ENCODE measurements around the gene CA6. TPM values are rescaled to one million over a fixed set of nuclear protein-coding genes. Genes with fewer than 3 reads are reported as not detected.
A peak's percentile ranks its signal among the peaks of the same experiment; 100 is the strongest.
"Not testable (repeated sequence)": the region's sequence is repeated elsewhere in the genome, so short reads cannot be mapped to it uniquely, and the experiment has no call there.

CA6 gene
- total RNA-seq, 1 donor from 2014 or later, result 0.37 TPM

- intact Hi-C loops (cut with micrococcal nuclease), result no loop called here
- Mint-ChIP-seq H3K4me3 (ENCODE audit: low read depth) (no peak overlapping the region), H3K9me3 (peaks cover 5% of the 10 kb centered on the region), H3K4me1 (ENCODE audit: low read depth) (peaks cover 23% of the 10 kb centered on the region), H3K27ac (no peak overlapping the region), H3K27me3 (ENCODE audit: low read depth) (no peaks in the 10 kb centered on the region), H3K36me3 (ENCODE audit: low read depth) (no peaks in the 10 kb centered on the region)
- DNase-seq (ENCODE audit: low spot score), result no peak
Measured at GRCh38 chr1:8984203-8984602, 38.5 kb downstream of the CA6 start.

DNA sequence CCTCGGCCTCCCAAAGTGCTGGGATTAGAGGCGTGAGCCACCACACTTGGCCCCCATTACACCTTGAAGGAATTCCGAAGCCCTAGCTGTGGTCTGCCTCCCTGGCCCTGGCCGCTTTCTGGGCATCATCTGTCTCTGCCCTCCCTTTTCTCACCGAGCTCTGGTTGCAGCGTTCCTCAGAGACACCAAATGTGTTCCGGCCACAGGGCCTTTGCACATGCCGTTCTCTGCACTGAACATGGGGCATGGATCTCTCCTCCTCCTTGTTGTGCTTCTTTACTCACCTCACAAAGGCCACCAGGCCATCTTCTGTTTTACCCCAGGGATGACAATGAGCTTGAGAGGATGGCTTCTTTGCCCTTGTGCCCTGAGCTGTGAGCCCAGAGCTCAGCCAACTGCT is 39.3 kb downstream of the CA6 start:
- Mint-ChIP-seq H3K4me1 (ENCODE audit: low read depth) (peaks cover 29% of the 10 kb centered on the region), H3K27ac (no peak overlapping the region), H3K36me3 (ENCODE audit: low read depth) (no peaks in the 10 kb centered on the region), H3K4me3 (ENCODE audit: low read depth) (no peak overlapping the region), H3K9me3 (peaks cover 5% of the 10 kb centered on the region), H3K27me3 (ENCODE audit: low read depth) (no peaks in the 10 kb centered on the region)
- DNase-seq (ENCODE audit: low spot score), result no peak
- intact Hi-C loops (cut with micrococcal nuclease), result loop anchor here (5.0 kb wide), 1 partner anchor 38 kb away; the partner anchor contains the start of gene CA6

GRCh38 chr1:8985915-8986813 is 40.5 kb downstream of the CA6 start:
- intact Hi-C loops (cut with micrococcal nuclease), result loop anchor here (5.0 kb wide), 1 partner anchor 39 kb away; the partner anchor contains the start of gene CA6
- Mint-ChIP-seq H3K4me1 (ENCODE audit: low read depth) (peaks cover 28% of the 10 kb centered on the region), H3K9me3 (no peaks in the 10 kb centered on the region), H3K27me3 (ENCODE audit: low read depth) (no peaks in the 10 kb centered on the region), H3K4me3 (ENCODE audit: low read depth) (peak overlapping the region; percentile 24), H3K36me3 (ENCODE audit: low read depth) (no peaks in the 10 kb centered on the region), H3K27ac (peak overlapping the region; percentile 71)
- no peak for DNase-seq (ENCODE audit: low spot score)

- Mint-ChIP-seq H3K27ac (peak overlapping the region; percentile 71), H3K4me3 (ENCODE audit: low read depth) (peak overlapping the region; percentile 24), H3K27me3 (ENCODE audit: low read depth) (no peaks in the 10 kb centered on the region), H3K36me3 (ENCODE audit: low read depth) (no peaks in the 10 kb centered on the region), H3K9me3 (no peaks in the 10 kb centered on the region), H3K4me1 (ENCODE audit: low read depth) (peaks cover 28% of the 10 kb centered on the region)
- DNase-seq (ENCODE audit: low spot score), result no peak
- intact Hi-C loops (cut with micrococcal nuclease), result loop anchor here (5.0 kb wide), 1 partner anchor 40 kb away; the partner anchor contains the start of gene CA6
Measured at GRCh38 chr1:8986814-8987190, 41.1 kb downstream of the CA6 start.

- H3K4me1 Mint-ChIP-seq (ENCODE audit: low read depth), result peaks cover 28% of the 10 kb centered on the region
- DNase-seq (ENCODE audit: low spot score), result peak; percentile 51
- no peak overlapping the region for H3K4me3 Mint-ChIP-seq (ENCODE audit: low read depth)
- no peaks in the 10 kb centered on the region for H3K36me3 Mint-ChIP-seq (ENCODE audit: low read depth)
- peaks cover 3% of the 10 kb centered on the region for H3K9me3 Mint-ChIP-seq
- intact Hi-C loops (cut with micrococcal nuclease), result loop anchor here (1.0 to 5.0 kb wide), 4 partner anchors 17 to 70 kb away; partner anchors contain the start of gene CA6
- H3K27me3 Mint-ChIP-seq (ENCODE audit: low read depth), result no peaks in the 10 kb centered on the region
- peak overlapping the region; percentile 54 for H3K27ac Mint-ChIP-seq
Measured at GRCh38 chr1:8987881-8988617, 42.4 kb downstream of the CA6 start.

- no peaks in the 10 kb centered on the region for H3K36me3 Mint-ChIP-seq (ENCODE audit: low read depth)
- intact Hi-C loops (cut with micrococcal nuclease), result loop anchor here (1.0 to 5.0 kb wide), 4 partner anchors 18 to 70 kb away; partner anchors contain the start of gene CA6
- DNase-seq (ENCODE audit: low spot score), result no peak
- peaks cover 27% of the 10 kb centered on the region for H3K4me1 Mint-ChIP-seq (ENCODE audit: low read depth)
- H3K27me3 Mint-ChIP-seq (ENCODE audit: low read depth), result no peaks in the 10 kb centered on the region
- no peak overlapping the region for H3K27ac Mint-ChIP-seq
- H3K9me3 Mint-ChIP-seq, result peaks cover 5% of the 10 kb centered on the region
- no peak overlapping the region for H3K4me3 Mint-ChIP-seq (ENCODE audit: low read depth)
Measured at GRCh38 chr1:8988618-8988967, 42.9 kb downstream of the CA6 start.

- intact Hi-C loops (cut with micrococcal nuclease), result loop anchor here (2.0 to 5.0 kb wide), 3 partner anchors 18 to 42 kb away; partner anchors contain the start of gene CA6
- H3K36me3 Mint-ChIP-seq (ENCODE audit: low read depth), result no peaks in the 10 kb centered on the region
- DNase-seq (ENCODE audit: low spot score), result no peak
- H3K4me1 Mint-ChIP-seq (ENCODE audit: low read depth), result peaks cover 24% of the 10 kb centered on the region
- peaks cover 5% of the 10 kb centered on the region for H3K9me3 Mint-ChIP-seq
- H3K27ac Mint-ChIP-seq, result no peak overlapping the region
- H3K27me3 Mint-ChIP-seq (ENCODE audit: low read depth), result no peaks in the 10 kb centered on the region
- no peak overlapping the region for H3K4me3 Mint-ChIP-seq (ENCODE audit: low read depth)
Measured at GRCh38 chr1:8989061-8989460, 43.4 kb downstream of the CA6 start.

- Mint-ChIP-seq H3K36me3 (ENCODE audit: low read depth) (no peaks in the 10 kb centered on the region), H3K27me3 (ENCODE audit: low read depth) (no peaks in the 10 kb centered on the region), H3K4me1 (ENCODE audit: low read depth) (peaks cover 21% of the 10 kb centered on the region), H3K27ac (no peak overlapping the region), H3K4me3 (ENCODE audit: low read depth) (no peak overlapping the region), H3K9me3 (peaks cover 5% of the 10 kb centered on the region)
- intact Hi-C loops (cut with micrococcal nuclease), result loop anchor here (2.0 to 5.0 kb wide), 3 partner anchors 19 to 43 kb away; partner anchors contain the start of gene CA6
- no peak for DNase-seq (ENCODE audit: low spot score)
Measured at GRCh38 chr1:8989821-8990220, 44.2 kb downstream of the CA6 start.

- intact Hi-C loops (cut with micrococcal nuclease), result no loop called here
- no peaks in the 10 kb centered on the region for H3K36me3 Mint-ChIP-seq (ENCODE audit: low read depth)
Measured at GRCh38 chr1:8992936-8993687, 47.4 kb downstream of the CA6 start.

DNA sequence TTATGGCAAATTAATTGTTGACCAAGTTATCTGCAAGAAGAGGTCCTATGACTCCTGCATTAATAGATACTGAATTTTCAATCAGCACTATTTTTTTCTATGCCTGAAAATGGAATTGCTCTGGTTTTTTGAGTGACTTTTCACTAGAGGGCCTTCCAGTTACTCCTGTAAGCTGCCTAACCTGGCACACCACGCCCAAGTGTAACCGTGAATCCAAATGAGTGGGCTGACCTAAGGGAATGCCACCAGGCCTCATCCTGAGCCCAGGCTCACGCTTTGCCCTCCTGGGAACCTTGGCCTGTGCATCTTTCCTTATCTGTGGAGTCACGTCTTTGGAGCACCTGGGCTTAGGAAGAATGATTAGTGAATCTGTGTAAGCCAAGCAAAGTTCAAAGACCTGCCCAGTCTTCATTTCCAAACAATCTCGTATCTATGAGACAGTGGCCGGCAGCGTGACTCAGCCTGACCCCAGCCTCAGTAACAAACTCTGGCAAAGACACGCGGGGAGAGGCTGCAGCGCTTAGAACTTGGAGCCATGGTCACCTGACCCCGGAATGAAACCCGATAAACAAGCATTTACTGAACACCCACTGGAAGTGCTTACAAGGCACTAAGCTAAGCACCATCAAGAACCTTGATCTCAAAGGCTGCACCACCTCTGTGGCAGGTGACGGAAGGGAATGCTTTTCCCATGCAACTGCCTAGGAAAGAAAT is 48.5 kb downstream of the CA6 start:
- H3K27me3 Mint-ChIP-seq (ENCODE audit: low read depth); DNase-seq (ENCODE audit: low spot score); intact Hi-C loops (cut with micrococcal nuclease); H3K9me3 Mint-ChIP-seq; H3K4me1 Mint-ChIP-seq (ENCODE audit: low read depth); H3K4me3 Mint-ChIP-seq (ENCODE audit: low read depth); H3K27ac Mint-ChIP-seq; H3K36me3 Mint-ChIP-seq (ENCODE audit: low read depth): not testable (repeated sequence)

More at GRCh38 chr1:8992936-8993687, 47.4 kb downstream of the CA6 start:
- H3K27ac Mint-ChIP-seq, result no peak overlapping the region
- peaks cover 5% of the 10 kb centered on the region for H3K9me3 Mint-ChIP-seq
- peaks cover 10% of the 10 kb centered on the region for H3K4me1 Mint-ChIP-seq (ENCODE audit: low read depth)
- H3K4me3 Mint-ChIP-seq (ENCODE audit: low read depth), result no peak overlapping the region
- DNase-seq (ENCODE audit: low spot score), result no peak
- peaks cover 2% of the 10 kb centered on the region for H3K27me3 Mint-ChIP-seq (ENCODE audit: low read depth)

DNA sequence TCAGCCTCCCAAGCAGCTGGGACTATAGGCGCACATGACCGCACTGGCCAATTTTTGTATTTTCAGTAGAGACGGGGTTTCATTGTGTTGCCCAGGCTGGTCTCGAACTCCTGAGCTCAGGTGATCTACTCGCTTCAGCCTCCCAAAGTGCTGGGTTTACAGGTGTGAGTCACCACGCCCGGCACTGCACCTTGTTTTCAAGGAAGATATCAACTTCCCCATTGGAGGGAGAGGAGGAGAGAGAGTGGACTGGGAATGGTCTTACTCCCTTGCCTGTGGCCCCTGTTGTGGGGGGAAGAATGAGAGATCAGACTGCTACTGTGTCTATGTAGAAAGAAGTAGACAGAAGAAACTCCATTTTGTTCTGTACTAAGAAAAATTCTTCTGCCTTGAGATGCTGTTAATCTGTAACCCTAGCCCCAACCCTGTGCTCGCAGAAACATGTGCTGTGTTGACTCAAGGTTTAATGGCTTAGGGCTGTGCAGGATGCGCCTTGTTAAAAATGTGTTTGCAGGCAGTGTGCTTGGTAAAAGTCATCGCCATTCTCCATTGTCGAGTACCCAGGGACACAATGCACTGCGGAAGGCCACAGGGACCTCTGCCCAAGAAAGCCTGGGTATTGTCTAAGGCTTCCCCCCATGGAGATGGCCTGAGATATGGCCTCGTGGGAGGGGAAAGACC is 56.0 kb downstream of the CA6 start:
- H3K4me1 Mint-ChIP-seq (ENCODE audit: low read depth); H3K9me3 Mint-ChIP-seq; H3K27me3 Mint-ChIP-seq (ENCODE audit: low read depth); DNase-seq (ENCODE audit: low spot score); H3K27ac Mint-ChIP-seq; H3K4me3 Mint-ChIP-seq (ENCODE audit: low read depth); intact Hi-C loops (cut with micrococcal nuclease); H3K36me3 Mint-ChIP-seq (ENCODE audit: low read depth): not testable (repeated sequence)

Data from activated T-helper 2 cell treated with anti-CD3 and anti-CD28 coated beads, Interferon-gamma antibody, Interleukin-2, Interleukin-4, amounts not matched to agents 10 μg/mL and 5 μg/mL and 100 μg/mL, durations not matched to agents 14 hours and 24 hours and 36 hours (primary cell).